Activated gamma-delta T cell treated with anti-CD3 and anti-CD28 coated beads, Interleukin-2, amount 50 U/mL, for 16 hours (primary cell): ENCODE measurements around the gene DPYSL4.

ENCODE experiments used
- DNase-seq: peaks from one replicate; pipeline ENCODE4 v3.0.0-alpha.2; 2020; ENCODE audit warnings: low read depth

The DPYSL4 gene

GRCh38 chr10:132186488-132187429 lies at the start of gene DPYSL4:
Gene DPYSL4 (plus strand): TSS chr10:132186948. CDS start chr10:132187064, 116 bp downstream.
- DNase-seq, result no peak

GRCh38 chr10:132137111-132138072 lies 49.4 kb upstream of the DPYSL4 start:
- DNase-seq, result no peak

DNA sequence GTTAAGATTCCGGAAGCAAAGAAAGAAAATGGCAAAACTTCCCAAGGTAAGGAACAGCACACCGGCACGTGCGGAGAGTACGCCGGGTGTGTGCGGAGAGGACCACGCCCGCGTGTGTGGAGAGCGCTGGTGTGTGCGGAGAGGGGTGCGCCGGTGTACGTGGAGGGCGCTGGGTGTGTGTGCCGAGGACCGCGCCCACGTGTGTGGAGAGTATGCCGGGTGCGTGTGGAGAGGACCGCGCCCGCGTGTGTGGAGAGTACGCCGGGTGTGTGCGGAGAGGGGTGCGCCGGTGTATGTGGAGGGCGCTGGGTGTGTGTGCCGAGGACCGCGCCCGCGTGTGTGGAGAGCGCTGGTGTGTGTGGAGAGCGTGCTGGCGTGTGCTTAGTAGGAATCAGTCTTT lies 48.6 kb upstream of the DPYSL4 start:
- DNase-seq, result no peak

GRCh38 chr10:132138596-132138995 lies 48.2 kb upstream of the DPYSL4 start:
- DNase-seq, result no peak

- DNase-seq, result no peak
Observed at GRCh38 chr10:132139526-132139925, 47.2 kb upstream of the DPYSL4 start.

DNA sequence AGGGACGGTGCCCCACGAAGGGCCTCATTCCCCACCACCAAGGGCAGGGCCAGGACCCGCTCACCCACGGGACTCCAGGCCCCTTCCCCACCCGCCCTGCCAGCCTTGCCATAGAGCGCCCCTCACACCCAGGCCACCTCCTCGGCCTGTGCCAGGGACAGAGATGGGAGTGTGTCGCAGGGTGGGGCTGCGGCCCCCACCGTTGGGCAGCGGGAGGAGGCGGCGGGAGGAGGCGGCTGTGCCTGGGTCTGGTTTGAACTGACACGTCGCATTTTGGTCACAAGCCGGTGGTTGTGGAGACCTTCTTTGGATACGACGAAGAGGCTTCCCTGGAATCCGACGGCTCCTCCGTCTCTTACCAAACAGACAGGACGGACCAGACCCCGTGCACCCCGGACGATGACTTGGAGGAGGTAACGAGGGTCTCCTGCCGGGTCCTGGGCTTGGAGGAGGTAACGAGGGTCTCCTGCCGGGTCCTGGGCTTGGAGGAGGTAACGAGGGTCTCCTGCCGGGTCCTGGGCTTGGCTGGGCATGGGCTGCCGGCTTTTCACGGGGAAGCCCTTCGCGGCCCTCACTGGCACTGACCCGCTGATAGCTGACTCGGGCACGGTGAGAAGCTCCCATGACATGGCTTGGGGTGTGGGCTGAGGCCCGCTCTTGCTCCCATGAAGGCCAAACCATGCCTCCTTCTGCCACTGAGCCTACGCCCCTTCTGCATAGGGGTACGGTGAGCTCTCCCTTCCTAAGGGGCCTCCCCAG lies 46.4 kb upstream of the DPYSL4 start:
- no peak for DNase-seq

DNA sequence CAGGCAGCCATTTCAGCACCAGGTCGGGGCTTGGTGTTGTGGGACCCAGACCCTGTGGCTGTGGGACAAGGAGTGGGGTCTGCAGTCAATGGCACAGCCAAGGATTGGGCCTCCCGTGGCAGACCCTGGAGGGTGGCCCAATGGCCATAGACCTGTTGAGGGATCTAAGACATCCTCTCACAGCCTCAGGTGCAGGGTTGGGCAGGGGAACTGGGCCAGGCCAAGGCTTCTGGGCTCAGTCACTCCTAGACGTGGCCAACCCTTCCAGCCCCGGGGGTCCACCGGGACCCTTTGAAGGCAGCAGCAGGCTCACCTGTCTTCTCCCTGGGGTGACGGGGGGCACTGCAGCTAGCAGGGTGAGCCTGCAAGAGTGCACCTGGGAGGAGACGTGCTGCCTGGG lies 45.7 kb upstream of the DPYSL4 start:
- no peak for DNase-seq

GRCh38 chr10:132141526-132142395 lies 45.0 kb upstream of the DPYSL4 start:
- DNase-seq, result no peak

DNA sequence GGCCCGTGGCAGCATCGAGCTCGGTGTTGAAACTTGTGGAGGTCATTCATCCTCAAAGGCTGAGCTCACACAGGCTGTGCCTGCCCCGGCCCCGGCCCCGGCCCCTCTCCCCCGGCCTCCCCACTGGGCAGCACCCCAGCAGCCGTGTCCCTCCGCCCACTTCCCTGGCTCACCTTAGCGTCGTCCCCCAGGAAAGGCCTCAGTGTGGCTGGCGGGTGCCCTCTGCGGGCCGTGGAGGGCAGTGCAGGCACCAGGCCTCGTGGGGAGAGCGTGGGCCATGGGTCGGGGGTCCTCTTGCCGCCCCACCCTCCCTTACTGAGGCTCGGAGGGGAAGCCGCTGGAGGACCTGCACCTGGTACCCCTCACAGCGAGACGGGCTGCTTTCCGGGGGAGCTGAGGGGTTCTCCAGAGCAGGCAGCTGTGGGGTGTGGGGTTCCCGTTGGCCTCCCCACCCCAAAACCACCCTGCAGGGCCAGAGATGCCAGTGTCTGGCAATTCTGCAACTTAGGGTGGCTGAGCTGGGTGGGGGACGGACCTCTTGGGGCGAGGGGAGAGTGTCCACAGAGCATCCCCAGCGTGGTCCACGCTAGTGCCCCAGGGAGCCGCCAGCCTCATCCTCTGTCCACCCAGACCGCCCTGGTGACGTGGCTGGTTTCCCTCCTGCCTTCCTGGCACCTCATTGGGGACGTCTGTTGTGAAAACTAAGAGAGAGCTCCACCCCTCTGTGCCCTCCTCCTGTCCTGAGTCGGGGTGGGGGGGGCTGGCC lies 44.2 kb upstream of the DPYSL4 start:
- DNase-seq, result no peak

- no peak for DNase-seq
Observed at GRCh38 chr10:132143162-132143561, 43.6 kb upstream of the DPYSL4 start.

DNA sequence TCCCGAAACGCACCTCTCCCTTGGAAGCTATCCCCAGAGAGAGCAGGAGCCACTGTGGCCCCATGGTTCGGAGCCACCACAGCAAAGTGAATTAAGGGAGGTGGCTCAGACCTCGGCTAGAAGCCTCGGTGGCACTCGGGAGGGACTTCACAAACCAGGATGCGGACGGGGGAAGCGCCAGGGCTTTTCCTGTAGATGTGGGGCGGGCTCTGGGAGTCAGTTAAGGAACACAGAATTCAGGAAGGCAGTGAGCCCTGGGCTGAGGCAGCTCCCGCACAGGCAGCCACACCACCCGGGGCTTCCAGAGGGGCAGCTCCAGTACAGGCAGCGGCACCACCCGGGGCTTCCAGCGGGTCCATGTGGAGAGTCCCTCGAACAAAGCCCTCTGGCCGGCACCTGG lies 42.7 kb upstream of the DPYSL4 start:
- DNase-seq, result no peak

- no peak for DNase-seq
Observed at GRCh38 chr10:132145002-132145401, 41.7 kb upstream of the DPYSL4 start.

GRCh38 chr10:132145521-132146185 lies 41.1 kb upstream of the DPYSL4 start:
- DNase-seq, result no peak

GRCh38 chr10:132146271-132146671 lies 40.5 kb upstream of the DPYSL4 start:
- DNase-seq, result no peak

GRCh38 chr10:132146941-132147915 lies 39.5 kb upstream of the DPYSL4 start:
- no peak for DNase-seq

- DNase-seq, result no peak
Observed at GRCh38 chr10:132148261-132149251, 38.2 kb upstream of the DPYSL4 start.

GRCh38 chr10:132149271-132149670 lies 37.5 kb upstream of the DPYSL4 start:
- no peak for DNase-seq
